GM23248 (cell line): Measurements from ENCODE around the gene SEMA3C. TPM values are rescaled to one million over a fixed set of nuclear protein-coding genes. Genes with fewer than 3 reads are reported as not detected.

Experiments
- DNase-seq: peaks from one replicate; pipeline ENCODE4 v3.0.0-alpha.2; 2015
- H2AFZ ChIP-seq: fragments of 200-600 bp; sonication (generic); 2 replicates; pipeline ENCODE4 v1.6.1; 2016; ENCODE audit warnings: antibody characterized with exemption
- H3F3A ChIP-seq: fragments of 200-600 bp; sonication (generic); 2 replicates; pipeline ENCODE4 v1.6.1; 2016; ENCODE audit warnings: mild to moderate bottlenecking, antibody characterized with exemption, mixed run types; ENCODE audit not compliant: insufficient read depth
- H3K27ac ChIP-seq: fragments of 200-600 bp; sonication (generic); 2 replicates; pipeline ENCODE4 v1.5.1; 2016; ENCODE audit warnings: mild to moderate bottlenecking
- H3K27me3 ChIP-seq: fragments of 200-600 bp; sonication (generic); replicated peaks from 2 replicates; pipeline ENCODE4 v1.6.1; 2016; ENCODE audit warnings: mild to moderate bottlenecking; ENCODE audit not compliant: insufficient read depth
- H3K36me3 ChIP-seq: fragments of 200-600 bp; sonication (generic); 2 replicates; pipeline ENCODE4 v1.6.1; 2016; ENCODE audit warnings: low read depth, mild to moderate bottlenecking
- H3K4me1 ChIP-seq: fragments of 200-600 bp; sonication (generic); 2 replicates; pipeline ENCODE4 v1.6.1; 2016; ENCODE audit warnings: mild to moderate bottlenecking; ENCODE audit not compliant: insufficient read depth
- H3K4me2 ChIP-seq: fragments of 200-600 bp; sonication (generic); one replicate; pipeline ENCODE4 v1.6.1; 2016; ENCODE audit warnings: mild to moderate bottlenecking; ENCODE audit not compliant: unreplicated experiment
- H3K4me3 ChIP-seq: fragments of 200-600 bp; sonication (generic); 2 replicates; pipeline ENCODE4 v1.5.1; 2016; ENCODE audit warnings: mild to moderate bottlenecking
- H3K79me2 ChIP-seq: fragments of 200-600 bp; sonication (generic); 2 replicates; pipeline ENCODE4 v1.6.1; 2016; ENCODE audit warnings: mild to moderate bottlenecking; ENCODE audit not compliant: insufficient read depth
- H3K9ac ChIP-seq: fragments of 200-600 bp; sonication (generic); 2 replicates; pipeline ENCODE4 v1.6.1; 2016; ENCODE audit warnings: mild to moderate bottlenecking
- H3K9me2 ChIP-seq: fragments of 200-600 bp; sonication (generic); 2 replicates; pipeline ENCODE4 v1.6.1; 2016; ENCODE audit warnings: mixed run types, mild to moderate bottlenecking, moderate library complexity; ENCODE audit not compliant: insufficient read depth
- H3K9me3 ChIP-seq: fragments of 200-600 bp; sonication (generic); one replicate; pipeline ENCODE4 v1.6.1; 2017; ENCODE audit warnings: low read depth
- H4K20me1 ChIP-seq: fragments of 200-600 bp; sonication (generic); 2 replicates; pipeline ENCODE4 v1.6.0; 2016; ENCODE audit not compliant: insufficient read depth
- EZH2 ChIP-seq: fragments of 200-600 bp; sonication (generic); IDR thresholded peaks from 2 replicates; pipeline ENCODE4 v1.6.1; 2018; ENCODE audit warnings: antibody characterized with exemption, mild to moderate bottlenecking; ENCODE audit not compliant: insufficient read depth, poor library complexity, severe bottlenecking
- EZH2phosphoT487 ChIP-seq: fragments of 200-600 bp; sonication (generic); IDR thresholded peaks from 2 replicates; pipeline ENCODE4 v1.6.1; 2018; ENCODE audit warnings: antibody characterized with exemption, moderate library complexity, mild to moderate bottlenecking, low read depth; ENCODE audit not compliant: insufficient read depth
- WGBS, 2 experiments: methylation state at CpG; one replicate each; pipeline ENCODE4 v1.1.6; 2015 to 2017; ENCODE audit warnings: low lambda C conversion rate in 2 of 2, low coverage in 1 of 2; ENCODE audit errors: missing lambda C conversion rate in 2 of 2; 5-methylcytosine and 5-hydroxymethylcytosine counted together
- in situ Hi-C: fragments of 300-500 bp; cut with MboI; formaldehyde crosslinking; loops from 2 replicates; pipeline ENCODE4 v1.15.0; 2020
- polyA plus RNA-seq: library from polyadenylated mRNA; unstranded; fragments of >200 nt; fragmentation: Nextera tagmentation; extraction: Ambion mirVana; gene quantifications from 2 replicates; pipeline ENCODE4 v1.2.1, GENCODE V29; 2016
- total RNA-seq: library from RNA; depleted of rRNA; stranded (reverse); fragments of >200 nt; shearing (Covaris generic); gene quantifications from 2 replicates; pipeline ENCODE4 v1.2.3, GENCODE V29; 2014

The SEMA3C gene
- total and polyA plus RNA-seq, 2 experiments from 2014 or later, result 316 to 612 TPM

- Histone ChIP-seq H3F3A (peaks cover 63% of the 10 kb centered on the region), H3K9me2 (no peaks in the 10 kb centered on the region), H3K27ac (no peak overlapping the region), H3K9me3 (no peaks in the 10 kb centered on the region), H3K27me3 (no peaks in the 10 kb centered on the region), H3K4me2 (no peak overlapping the region), H3K36me3 (peaks cover 23% of the 10 kb centered on the region), H3K79me2 (peaks cover 96% of the 10 kb centered on the region), H3K9ac (no peak overlapping the region), H3K4me3 (no peak overlapping the region), H3K4me1 (no peaks in the 10 kb centered on the region; the same call in 1 of the 2 replicates), H4K20me1 (peaks cover 9% of the 10 kb centered on the region; the same call in 1 of the 2 replicates), H2AFZ (no peak overlapping the region)
- WGBS, 2 experiments, result 95 to 96% methylated on average over 1 of the region's 1 CpG
- TF ChIP-seq EZH2 (no peak), EZH2phosphoT487 (no peak)
- in situ Hi-C loops, result no loop called here
- no peak for DNase-seq
These were observed 50.3 kb downstream of the SEMA3C start for GRCh38 chr7:80868566-80868965.

GRCh38 chr7:80860554-80860953 is 58.3 kb downstream of the SEMA3C start:
- no peaks in the 10 kb centered on the region for H3K27me3 ChIP-seq
- H3K9me2 ChIP-seq, result no peaks in the 10 kb centered on the region
- 0 out of 2 replicates have a peak, but pooled peaks cover 29% of the 10 kb centered on the region for H3K36me3 ChIP-seq
- H4K20me1 ChIP-seq, result peaks cover 12% of the 10 kb centered on the region; the same call in 1 of the 2 replicates
- H3K79me2 ChIP-seq, result peaks cover 97% of the 10 kb centered on the region
- in situ Hi-C loops, result no loop called here
- no peak overlapping the region for H3K27ac ChIP-seq
- no peak overlapping the region for H3K4me3 ChIP-seq
- no peak overlapping the region for H3K9ac ChIP-seq
- H3K4me2 ChIP-seq, result no peak overlapping the region
- H3K9me3 ChIP-seq, result no peaks in the 10 kb centered on the region
- 93 to 95% methylated on average over 4 of the region's 4 CpGs for WGBS, 2 experiments
- peaks cover 46% of the 10 kb centered on the region for H3K4me1 ChIP-seq
- no peak overlapping the region for H2AFZ ChIP-seq
- H3F3A ChIP-seq, result peaks cover 54% of the 10 kb centered on the region
- TF ChIP-seq EZH2phosphoT487 (no peak), EZH2 (no peak)
- no peak for DNase-seq

- Histone ChIP-seq H3F3A (peaks cover 49% of the 10 kb centered on the region), H3K9ac (no peak overlapping the region), H3K4me2 (peak overlapping the region; percentile 50), H3K79me2 (peaks cover 97% of the 10 kb centered on the region), H2AFZ (no peak overlapping the region), H3K36me3 (0 out of 2 replicates have a peak, but pooled peaks cover 21% of the 10 kb centered on the region), H3K9me3 (no peaks in the 10 kb centered on the region), H3K27me3 (no peaks in the 10 kb centered on the region), H3K27ac (peak overlapping the region; percentile 14), H3K4me3 (no peak overlapping the region), H4K20me1 (peaks cover 12% of the 10 kb centered on the region; the same call in 1 of the 2 replicates), H3K4me1 (peaks cover 46% of the 10 kb centered on the region), H3K9me2 (no peaks in the 10 kb centered on the region)
- in situ Hi-C loops, result no loop called here
- TF ChIP-seq EZH2, result no peak
- DNase-seq, result peak; percentile 80
- WGBS, 2 experiments, result 50 to 51% methylated on average over 6 of the region's 6 CpGs
These were observed 59.4 kb downstream of the SEMA3C start for GRCh38 chr7:80859272-80859970.

- in situ Hi-C loops, result no loop called here
- peaks cover 15% of the 10 kb centered on the region; the same call in 1 of the 2 replicates for H4K20me1 ChIP-seq
- peaks cover 57% of the 10 kb centered on the region for H3F3A ChIP-seq
- H2AFZ ChIP-seq, result no peak overlapping the region
- no peak overlapping the region for H3K9ac ChIP-seq
- H3K9me2 ChIP-seq, result no peaks in the 10 kb centered on the region
- H3K4me2 ChIP-seq, result peak overlapping the region; percentile 32
- WGBS, 2 experiments, result 89 to 91% methylated on average over 3 of the region's 3 CpGs
- no peaks in the 10 kb centered on the region for H3K9me3 ChIP-seq
- H3K4me3 ChIP-seq, result no peak overlapping the region
- peak; percentile 39 for DNase-seq
- peak overlapping the region; percentile 14; the same call in 1 of the 2 replicates for H3K27ac ChIP-seq
- H3K4me1 ChIP-seq, result peaks cover 46% of the 10 kb centered on the region
- TF ChIP-seq EZH2phosphoT487 (no peak), EZH2 (no peak)
- 0 out of 2 replicates have a peak, but pooled peaks cover 22% of the 10 kb centered on the region for H3K36me3 ChIP-seq
- no peaks in the 10 kb centered on the region for H3K27me3 ChIP-seq
- H3K79me2 ChIP-seq, result peaks cover 100% of the 10 kb centered on the region
These were observed 60.5 kb downstream of the SEMA3C start for GRCh38 chr7:80858141-80858903.
